Measurements from ENCODE around the gene SGMS2. TPM values are rescaled to one million over a fixed set of nuclear protein-coding genes. Genes with fewer than 3 reads are reported as not detected.

Gene SGMS2
- total and polyA plus RNA-seq, 10 of the 15 experiments (the other 5 are each of a cell fraction or from before 2014, with no cell fraction given) = under 0.01 to 3.2 (median 0.17) TPM; not detected in 4

DNA sequence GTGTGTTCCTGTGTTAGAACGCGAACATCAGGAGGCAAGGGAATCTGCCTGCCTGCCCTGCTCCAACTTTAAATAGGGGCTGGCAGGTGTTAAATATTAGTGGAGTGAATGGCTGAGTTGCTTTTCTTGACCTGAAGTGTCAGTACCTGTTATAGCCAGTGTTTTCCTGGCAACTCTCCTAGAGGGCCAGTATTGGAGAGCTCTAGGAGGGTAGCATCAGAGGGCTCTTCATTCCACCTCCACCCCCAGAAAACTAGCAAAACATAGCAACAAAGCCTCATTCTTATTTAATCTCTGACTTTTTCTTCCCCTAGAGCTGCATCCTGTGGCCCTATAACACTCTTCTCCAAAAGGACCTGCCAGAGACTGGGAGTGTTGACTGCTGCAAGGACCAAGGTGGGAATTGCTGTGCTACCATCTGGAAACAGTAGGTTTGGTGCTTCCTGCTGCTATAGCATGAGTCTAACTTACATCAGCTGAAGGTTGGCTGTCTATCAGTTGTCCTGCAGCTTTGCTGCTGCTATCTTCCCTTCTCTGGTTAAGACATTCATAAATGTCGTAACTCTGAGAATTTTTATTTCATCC, 33.5 kb downstream of the SGMS2 start:
- in situ Hi-C loops (cut with MboI) = no loop called here
- no peak overlapping the region for H3K27ac ChIP-seq (ENCODE audit: control insufficient read depth, insufficient read depth)
- TF ChIP-seq SP1 (IDR thresholded peaks at IDR 0.05; ENCODE audit: low read depth, low read length) = no peak
- no peak for TF ChIP-seq NRF1 (conservative IDR thresholded peaks at IDR 0.05; ENCODE audit: low read depth, low read length)
- TF ChIP-seq ZNF24 (IDR thresholded peaks at IDR 0.05) = no peak
- no peak for TF ChIP-seq RBBP5 (conservative IDR thresholded peaks at IDR 0.05)
- no peak for TF ChIP-seq GATAD2B (conservative IDR thresholded peaks at IDR 0.05; ENCODE audit: low read depth)
- no peak for TF ChIP-seq ZZZ3 (IDR thresholded peaks at IDR 0.05; ENCODE audit: control insufficient read depth, insufficient read length, low read depth)
- TF ChIP-seq, protein P1, sequence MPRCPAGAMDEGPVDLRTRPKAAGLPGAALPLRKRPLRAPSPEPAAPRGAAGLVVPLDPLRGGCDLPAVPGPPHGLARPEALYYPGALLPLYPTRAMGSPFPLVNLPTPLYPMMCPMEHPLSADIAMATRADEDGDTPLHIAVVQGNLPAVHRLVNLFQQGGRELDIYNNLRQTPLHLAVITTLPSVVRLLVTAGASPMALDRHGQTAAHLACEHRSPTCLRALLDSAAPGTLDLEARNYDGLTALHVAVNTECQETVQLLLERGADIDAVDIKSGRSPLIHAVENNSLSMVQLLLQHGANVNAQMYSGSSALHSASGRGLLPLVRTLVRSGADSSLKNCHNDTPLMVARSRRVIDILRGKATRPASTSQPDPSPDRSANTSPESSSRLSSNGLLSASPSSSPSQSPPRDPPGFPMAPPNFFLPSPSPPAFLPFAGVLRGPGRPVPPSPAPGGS (IDR thresholded peaks at IDR 0.05; ENCODE audit: borderline replicate concordance, insufficient read depth, low read depth, low read length, poor library complexity, severe bottlenecking) = no peak
- no peaks in the 10 kb centered on the region for H3K79me2 ChIP-seq (ENCODE audit: control insufficient read depth, insufficient read depth, low read length)
- no peak overlapping the region for H2AFZ ChIP-seq (ENCODE audit: control insufficient read depth, low read depth, low read length)
- DNase-seq (ENCODE audit: low read depth, low spot score) (no peak), ATAC-seq (no peak), FAIRE-seq (no peak)
- SMC1A ChIA-PET (ENCODE audit: uncharacterized antibody, unreplicated experiment) = no interaction called here
- intact Hi-C loops (cut with micrococcal nuclease; ENCODE audit: unreplicated experiment) = no loop called here
- H3K27me3 ChIP-seq (replicated peaks in 1 of 2; ENCODE audit: control insufficient read depth in 2 of 2, insufficient read depth in 2 of 2, low read length in 1 of 2) = no peaks in the 10 kb centered on the region
- BruUV-seq (replicated peaks) = no TSS peak
- WGBS (ENCODE audit: insufficient coverage, insufficient replicate concordance, low lambda C conversion rate, missing lambda C conversion rate) = 37% methylated on average over 3 of the region's 3 CpGs
- no peaks in the 10 kb centered on the region for H3K9me3 ChIP-seq (replicated peaks; ENCODE audit: control insufficient read depth, insufficient read depth, low read length)
- H3K4me3 ChIP-seq = no peak overlapping the region
- RAD21 ChIA-PET (ENCODE audit: unreplicated experiment) = no interaction called here
- no peaks in the 10 kb centered on the region for H3K36me3 ChIP-seq (ENCODE audit: control insufficient read depth in 2 of 2, insufficient read depth in 2 of 2, low read length in 1 of 2)
- CTCF ChIA-PET = no interaction called here
- no peaks in the 10 kb centered on the region for H4K20me1 ChIP-seq (ENCODE audit: control insufficient read depth, insufficient read depth)
- H3K4me1 ChIP-seq (ENCODE audit: control insufficient read depth, insufficient read depth, low read length) = no peaks in the 10 kb centered on the region
- POLR2A ChIA-PET = no interaction called here
- no peak overlapping the region for H3K9ac ChIP-seq (ENCODE audit: control insufficient read depth, insufficient read depth, low read length)
- H3K4me2 ChIP-seq (ENCODE audit: control insufficient read depth, insufficient read depth) = no peak overlapping the region

DNA sequence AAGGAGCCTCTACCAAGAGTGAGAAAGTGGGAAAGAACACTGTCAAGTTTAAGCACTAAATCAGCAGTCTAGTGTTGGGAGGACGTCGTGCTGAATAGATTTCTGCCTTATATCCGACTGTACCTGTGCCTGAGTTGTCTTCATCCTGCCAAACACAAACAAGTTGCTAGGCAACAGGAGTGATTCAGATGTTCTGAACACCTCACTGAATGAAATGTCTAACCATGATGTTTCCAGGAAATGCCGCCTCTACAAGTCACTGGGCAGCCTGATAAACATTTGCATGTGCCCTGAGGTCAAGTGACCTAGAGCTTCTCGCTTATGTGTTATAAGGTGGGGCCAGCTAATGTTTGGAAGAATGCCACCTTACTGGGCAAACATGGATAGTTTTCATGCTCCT, 37.9 kb downstream of the SGMS2 start:
- intact Hi-C loops (cut with micrococcal nuclease; ENCODE audit: unreplicated experiment) = no loop called here
- H3K9ac ChIP-seq (ENCODE audit: control insufficient read depth, insufficient read depth, low read length) = no peak overlapping the region
- no peak overlapping the region for H3K4me2 ChIP-seq (ENCODE audit: control insufficient read depth, insufficient read depth)
- POLR2A ChIA-PET = no interaction called here
- no peaks in the 10 kb centered on the region for H3K27me3 ChIP-seq (replicated peaks in 1 of 2; ENCODE audit: control insufficient read depth in 2 of 2, insufficient read depth in 2 of 2, low read length in 1 of 2)
- no TSS peak for BruUV-seq (replicated peaks)
- H2AFZ ChIP-seq (ENCODE audit: control insufficient read depth, low read depth, low read length) = no peak overlapping the region
- 23% methylated on average over 5 of the region's 5 CpGs for WGBS (ENCODE audit: insufficient coverage, insufficient replicate concordance, low lambda C conversion rate, missing lambda C conversion rate)
- RAD21 ChIA-PET (ENCODE audit: unreplicated experiment) = no interaction called here
- no peak for FAIRE-seq
- in situ Hi-C loops (cut with MboI) = no loop called here
- no peak for DNase-seq (ENCODE audit: low read depth, low spot score)
- no peak; the same call in 2 of the 3 replicates for ATAC-seq
- no peak overlapping the region for H3K27ac ChIP-seq (ENCODE audit: control insufficient read depth, insufficient read depth)
- H3K79me2 ChIP-seq (ENCODE audit: control insufficient read depth, insufficient read depth, low read length) = no peaks in the 10 kb centered on the region
- no peaks in the 10 kb centered on the region for H4K20me1 ChIP-seq (ENCODE audit: control insufficient read depth, insufficient read depth)
- SMC1A ChIA-PET (ENCODE audit: uncharacterized antibody, unreplicated experiment) = no interaction called here
- no peaks in the 10 kb centered on the region for H3K36me3 ChIP-seq (ENCODE audit: control insufficient read depth in 2 of 2, insufficient read depth in 2 of 2, low read length in 1 of 2)
- CTCF ChIA-PET = no interaction called here
- no peak overlapping the region for H3K4me3 ChIP-seq
- no peaks in the 10 kb centered on the region for H3K4me1 ChIP-seq (ENCODE audit: control insufficient read depth, insufficient read depth, low read length)
- no peaks in the 10 kb centered on the region for H3K9me3 ChIP-seq (replicated peaks; ENCODE audit: control insufficient read depth, insufficient read depth, low read length)
- TF ChIP-seq PKNOX1 (IDR thresholded peaks at IDR 0.05) (no peak), TCF3 (IDR thresholded peaks at IDR 0.05; ENCODE audit: borderline replicate concordance, insufficient read depth, low read depth, low read length) (no peak)
- TF ChIP-seq, protein P2, sequence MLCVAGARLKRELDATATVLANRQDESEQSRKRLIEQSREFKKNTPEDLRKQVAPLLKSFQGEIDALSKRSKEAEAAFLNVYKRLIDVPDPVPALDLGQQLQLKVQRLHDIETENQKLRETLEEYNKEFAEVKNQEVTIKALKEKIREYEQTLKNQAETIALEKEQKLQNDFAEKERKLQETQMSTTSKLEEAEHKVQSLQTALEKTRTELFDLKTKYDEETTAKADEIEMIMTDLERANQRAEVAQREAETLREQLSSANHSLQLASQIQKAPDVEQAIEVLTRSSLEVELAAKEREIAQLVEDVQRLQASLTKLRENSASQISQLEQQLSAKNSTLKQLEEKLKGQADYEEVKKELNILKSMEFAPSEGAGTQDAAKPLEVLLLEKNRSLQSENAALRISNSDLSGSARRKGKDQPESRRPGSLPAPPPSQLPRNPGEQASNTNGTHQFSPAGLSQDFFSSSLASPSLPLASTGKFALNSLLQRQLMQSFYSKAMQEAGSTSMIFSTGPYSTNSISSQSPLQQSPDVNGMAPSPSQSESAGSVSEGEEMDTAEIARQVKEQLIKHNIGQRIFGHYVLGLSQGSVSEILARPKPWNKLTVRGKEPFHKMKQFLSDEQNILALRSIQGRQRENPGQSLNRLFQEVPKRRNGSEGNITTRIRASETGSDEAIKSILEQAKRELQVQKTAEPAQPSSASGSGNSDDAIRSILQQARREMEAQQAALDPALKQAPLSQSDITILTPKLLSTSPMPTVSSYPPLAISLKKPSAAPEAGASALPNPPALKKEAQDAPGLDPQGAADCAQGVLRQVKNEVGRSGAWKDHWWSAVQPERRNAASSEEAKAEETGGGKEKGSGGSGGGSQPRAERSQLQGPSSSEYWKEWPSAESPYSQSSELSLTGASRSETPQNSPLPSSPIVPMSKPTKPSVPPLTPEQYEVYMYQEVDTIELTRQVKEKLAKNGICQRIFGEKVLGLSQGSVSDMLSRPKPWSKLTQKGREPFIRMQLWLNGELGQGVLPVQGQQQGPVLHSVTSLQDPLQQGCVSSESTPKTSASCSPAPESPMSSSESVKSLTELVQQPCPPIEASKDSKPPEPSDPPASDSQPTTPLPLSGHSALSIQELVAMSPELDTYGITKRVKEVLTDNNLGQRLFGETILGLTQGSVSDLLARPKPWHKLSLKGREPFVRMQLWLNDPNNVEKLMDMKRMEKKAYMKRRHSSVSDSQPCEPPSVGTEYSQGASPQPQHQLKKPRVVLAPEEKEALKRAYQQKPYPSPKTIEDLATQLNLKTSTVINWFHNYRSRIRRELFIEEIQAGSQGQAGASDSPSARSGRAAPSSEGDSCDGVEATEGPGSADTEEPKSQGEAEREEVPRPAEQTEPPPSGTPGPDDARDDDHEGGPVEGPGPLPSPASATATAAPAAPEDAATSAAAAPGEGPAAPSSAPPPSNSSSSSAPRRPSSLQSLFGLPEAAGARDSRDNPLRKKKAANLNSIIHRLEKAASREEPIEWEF (IDR thresholded peaks at IDR 0.05; ENCODE audit: insufficient replicate concordance, low read depth, low read length) = no peak
